NT2/D1 (cell line): Measurements from ENCODE around the gene TRIM8.

Experiments
- SUZ12 ChIP-seq: IDR thresholded peaks from 2 replicates; pipeline ENCODE4 v1.6.1; 2011; ENCODE audit not compliant: insufficient read length, insufficient read depth; ENCODE audit errors: extremely low read depth
- YY1 ChIP-seq: IDR thresholded peaks from 2 replicates; pipeline ENCODE4 v1.6.1; 2011; ENCODE audit not compliant: insufficient read length, insufficient read depth
- ZNF274 ChIP-seq: IDR thresholded peaks from 2 replicates; pipeline ENCODE4 v1.6.1; 2011; ENCODE audit warnings: mild to moderate bottlenecking, low read depth, low read length

- TF ChIP-seq SUZ12, result no peak
- TF ChIP-seq YY1, result no peak
- TF ChIP-seq ZNF274, result no peak
Observed at GRCh38 chr10:102614888-102615287, 29.4 kb upstream of the TRIM8 start.
